Panc1 (cell line): ENCODE data around the gene S100A12. TPM values are rescaled to one million over a fixed set of nuclear protein-coding genes. Genes with fewer than 3 reads are reported as not detected.

Experiments used
- ATAC-seq: fragments of 200-7000 bp; cut with Tn5 transposase; 2 replicates; pipeline ENCODE4 v1.9.1; 2020; ENCODE audit warnings: mild to moderate bottlenecking, moderate library complexity
- BruUV-seq: library from RNA; stranded (reverse); fragments of 400-500 nt; replicated peaks from 2 replicates; lab custom pipeline; 2021; lab: Mats Ljungman, UMichigan
- CTCF ChIA-PET: fragments of 300-600 bp; sonication (Branson Sonifier 250); formaldehyde crosslinking; loops from one replicate; lab custom pipeline; 2022; ENCODE audit warnings: antibody characterized with exemption; lab: Charles Lee
- POLR2A ChIA-PET: fragments of 300-600 bp; sonication (Branson Sonifier 250); formaldehyde crosslinking; loops from one replicate; lab custom pipeline; 2022; ENCODE audit warnings: antibody characterized with exemption; lab: Charles Lee
- DNase-seq: peaks from one replicate; pipeline ENCODE4 v3.0.0-alpha.2; 2010; ENCODE audit warnings: low read depth, low spot score
- H3K27ac ChIP-seq: 2 replicates; pipeline ENCODE4 v1.5.1; 2011; ENCODE audit warnings: mild to moderate bottlenecking, low read length, inconsistent platforms
- H3K27me3 ChIP-seq: fragments of 200-500 bp; sonication (Bioruptor generic); 2 replicates; pipeline ENCODE4 v1.6.0; 2014; ENCODE audit warnings: low read length, inconsistent platforms; ENCODE audit not compliant: control insufficient read depth, insufficient read depth
- H3K36me3 ChIP-seq: fragments of 200-500 bp; sonication (Bioruptor generic); 2 replicates; pipeline ENCODE4 v1.5.1; 2014; ENCODE audit warnings: inconsistent platforms, mild to moderate bottlenecking, low read length, moderate library complexity; ENCODE audit not compliant: control insufficient read depth, insufficient read depth
- H3K4me1 ChIP-seq: 2 replicates; pipeline ENCODE4 v1.5.1; 2011; ENCODE audit warnings: inconsistent platforms, mild to moderate bottlenecking, low read length, moderate library complexity; ENCODE audit not compliant: control insufficient read depth, insufficient read depth
- H3K4me3 ChIP-seq, 2 experiments: 2 replicates each; pipeline ENCODE4 v1.5.1; 2011 to 2012; ENCODE audit warnings: low read depth in 2 of 2, low read length in 2 of 2, mild to moderate bottlenecking in 2 of 2, inconsistent platforms in 1 of 2, moderate library complexity in 1 of 2
- H3K9me3 ChIP-seq: fragments of 200-500 bp; sonication (Bioruptor generic); 2 replicates; pipeline ENCODE4 v1.5.1; 2014; ENCODE audit warnings: low read depth, mild to moderate bottlenecking, inconsistent platforms, low read length, moderate library complexity; ENCODE audit not compliant: control insufficient read depth, insufficient read depth
- CTCF ChIP-seq: fragments of 450-650 bp; IDR thresholded peaks from 2 replicates; pipeline ENCODE4 v1.5.1; 2017; ENCODE audit warnings: mild to moderate bottlenecking
- POLR2AphosphoS5 ChIP-seq: IDR thresholded peaks from 2 replicates; pipeline ENCODE4 v1.6.1; 2012; ENCODE audit warnings: mild to moderate bottlenecking, low read depth, low read length, moderate library complexity
- REST ChIP-seq, 2 experiments: IDR thresholded peaks; 2 replicates each; pipeline ENCODE4 v1.6.1; 2011 to 2012; ENCODE audit warnings: low read depth in 2 of 2, control low read depth in 1 of 2, low read length in 1 of 2, mild to moderate bottlenecking in 1 of 2, moderate library complexity in 1 of 2; ENCODE audit not compliant: insufficient read depth in 1 of 2
- SIN3A ChIP-seq: IDR thresholded peaks from 2 replicates; pipeline ENCODE4 v1.6.1; 2012; ENCODE audit warnings: low read depth, mild to moderate bottlenecking, low read length, moderate library complexity, borderline replicate concordance; ENCODE audit not compliant: insufficient read depth
- TCF7L2 ChIP-seq: IDR thresholded peaks from 2 replicates; pipeline ENCODE4 v1.6.1; 2011; ENCODE audit warnings: mild to moderate bottlenecking, low read depth, low read length, inconsistent platforms
- in situ Hi-C: cut with HindIII; loops from 2 replicates; pipeline ENCODE4 v1.10.0; 2016; ENCODE audit warnings: low sequenced_read_pairs, low pct_unique_long_range_greater_than_20kb
- intact Hi-C: fragments of 100-400 bp; cut with micrococcal nuclease; formaldehyde crosslinking; loops from one replicate; pipeline ENCODE4 v1.10.0; 2022; ENCODE audit not compliant: unreplicated experiment
- total RNA-seq: library from RNA; stranded (reverse); gene quantifications from one replicate; pipeline ENCODE4 v1.2.1, GENCODE V29; 2021; ENCODE audit not compliant: unreplicated experiment

Gene S100A12
- total RNA-seq, 1 experiment from 2014 or later: not detected

DNA sequence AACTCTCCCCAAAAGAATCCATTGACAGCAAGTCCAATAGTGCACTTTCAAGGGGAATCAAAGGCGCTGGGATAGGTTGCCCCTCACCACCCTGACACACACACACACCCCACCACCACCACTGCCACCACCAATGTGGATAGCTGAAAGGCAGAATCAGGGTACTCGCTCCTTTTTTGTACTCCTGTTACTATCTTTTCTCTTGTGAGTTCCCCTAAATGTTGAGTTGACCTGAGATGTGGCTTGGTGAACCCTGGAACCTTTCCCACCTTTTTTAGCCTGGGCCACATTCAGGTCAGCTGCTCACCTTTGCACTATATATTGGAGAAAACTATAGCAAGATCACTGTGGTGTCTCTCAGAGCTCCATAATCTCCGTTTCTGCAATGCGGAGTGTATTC lies 11.6 kb upstream of the S100A12 start:
- BruUV-seq: no TSS peak
- in situ Hi-C loops: no loop called here

GRCh38 chr1:153386500-153386901 lies 11.1 kb upstream of the S100A12 start:
- Histone ChIP-seq H3K36me3 (no peaks in the 10 kb centered on the region), H3K4me1 (no peaks in the 10 kb centered on the region), H3K9me3 (no peaks in the 10 kb centered on the region), H3K27me3 (peaks cover 10% of the 10 kb centered on the region), H3K27ac (no peak overlapping the region), H3K4me3 (no peak overlapping the region)
- in situ Hi-C loops (no loop called here), intact Hi-C loops (no loop called here)
- DNase-seq (no peak), ATAC-seq (no peak)
- ChIA-PET POLR2A (no interaction called here), CTCF (no interaction called here)
- BruUV-seq: no TSS peak
- TF ChIP-seq REST (IDR thresholded peaks at IDR 0.05; ENCODE audit: insufficient read depth in 1 of 2, low read depth in 2 of 2, low read length in 1 of 2): no peak
- TF ChIP-seq CTCF: no peak
- TF ChIP-seq POLR2AphosphoS5: no peak
- TF ChIP-seq SIN3A: no peak
- no peak for TF ChIP-seq TCF7L2

More for the DNA sequence above, 11.6 kb upstream of the S100A12 start:
- no peak for TF ChIP-seq SIN3A
- TF ChIP-seq CTCF: no peak
- TF ChIP-seq TCF7L2: no peak
- TF ChIP-seq REST (IDR thresholded peaks at IDR 0.05; ENCODE audit: insufficient read depth in 1 of 2, low read depth in 2 of 2, low read length in 1 of 2): no peak
- TF ChIP-seq POLR2AphosphoS5: no peak
- Histone ChIP-seq H3K27ac (no peak overlapping the region), H3K9me3 (no peaks in the 10 kb centered on the region), H3K4me1 (no peaks in the 10 kb centered on the region), H3K36me3 (no peaks in the 10 kb centered on the region), H3K27me3 (peaks cover 10% of the 10 kb centered on the region), H3K4me3 (no peak overlapping the region)
- intact Hi-C loops: no loop called here
- ATAC-seq (no peak), DNase-seq (no peak)
- CTCF ChIA-PET: no interaction called here
- POLR2A ChIA-PET: no interaction called here
